Epithelial cell of umbilical artery (primary cell): ENCODE measurements around the gene IFIT2. TPM values are rescaled to one million over a fixed set of nuclear protein-coding genes. Genes with fewer than 3 reads are reported as not detected.

Experiments
- total RNA-seq: library from RNA; depleted of rRNA; stranded (reverse); fragments of >200 nt; gene quantifications from 2 replicates; pipeline ENCODE4 v1.2.3, GENCODE V29; 2014

The IFIT2 gene, protein sequence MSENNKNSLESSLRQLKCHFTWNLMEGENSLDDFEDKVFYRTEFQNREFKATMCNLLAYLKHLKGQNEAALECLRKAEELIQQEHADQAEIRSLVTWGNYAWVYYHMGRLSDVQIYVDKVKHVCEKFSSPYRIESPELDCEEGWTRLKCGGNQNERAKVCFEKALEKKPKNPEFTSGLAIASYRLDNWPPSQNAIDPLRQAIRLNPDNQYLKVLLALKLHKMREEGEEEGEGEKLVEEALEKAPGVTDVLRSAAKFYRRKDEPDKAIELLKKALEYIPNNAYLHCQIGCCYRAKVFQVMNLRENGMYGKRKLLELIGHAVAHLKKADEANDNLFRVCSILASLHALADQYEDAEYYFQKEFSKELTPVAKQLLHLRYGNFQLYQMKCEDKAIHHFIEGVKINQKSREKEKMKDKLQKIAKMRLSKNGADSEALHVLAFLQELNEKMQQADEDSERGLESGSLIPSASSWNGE
- 0.97 and 15.2 TPM in 2 replicates for total RNA-seq

DNA sequence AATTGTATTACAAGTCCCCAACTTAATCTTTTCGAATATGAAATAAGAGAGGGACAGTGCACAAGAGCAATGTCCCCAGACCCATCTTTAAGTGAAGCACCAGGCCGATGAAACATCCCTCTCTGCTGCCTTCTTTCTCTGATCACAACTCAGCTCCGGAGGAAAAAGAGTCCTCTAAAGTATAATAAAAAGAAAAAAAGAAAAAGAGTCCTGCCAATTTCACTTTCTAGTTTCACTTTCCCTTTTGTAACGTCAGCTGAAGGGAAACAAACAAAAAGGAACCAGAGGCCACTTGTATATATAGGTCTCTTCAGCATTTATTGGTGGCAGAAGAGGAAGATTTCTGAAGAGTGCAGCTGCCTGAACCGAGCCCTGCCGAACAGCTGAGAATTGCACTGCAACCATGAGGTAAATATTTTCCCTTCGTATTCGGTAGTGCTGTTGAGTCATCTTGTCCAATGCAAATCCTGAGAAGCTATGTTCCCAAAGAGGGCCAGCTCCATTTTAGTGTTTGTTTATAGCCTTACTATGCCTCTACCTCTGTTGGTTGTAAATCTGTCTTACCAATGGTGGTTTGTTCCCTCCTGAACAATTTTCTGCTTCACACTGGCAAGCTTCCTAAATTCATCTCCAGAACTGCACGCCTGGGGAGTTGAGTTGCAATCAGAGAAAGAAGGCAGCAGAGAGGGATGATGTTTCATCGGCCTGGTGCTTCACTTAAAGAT is at the start of gene IFIT2:
IFIT2 (plus strand) TSS at position 326 of the 725 bp plus-strand sequence; CDS start at position 404, 78 bp downstream.

DNA sequence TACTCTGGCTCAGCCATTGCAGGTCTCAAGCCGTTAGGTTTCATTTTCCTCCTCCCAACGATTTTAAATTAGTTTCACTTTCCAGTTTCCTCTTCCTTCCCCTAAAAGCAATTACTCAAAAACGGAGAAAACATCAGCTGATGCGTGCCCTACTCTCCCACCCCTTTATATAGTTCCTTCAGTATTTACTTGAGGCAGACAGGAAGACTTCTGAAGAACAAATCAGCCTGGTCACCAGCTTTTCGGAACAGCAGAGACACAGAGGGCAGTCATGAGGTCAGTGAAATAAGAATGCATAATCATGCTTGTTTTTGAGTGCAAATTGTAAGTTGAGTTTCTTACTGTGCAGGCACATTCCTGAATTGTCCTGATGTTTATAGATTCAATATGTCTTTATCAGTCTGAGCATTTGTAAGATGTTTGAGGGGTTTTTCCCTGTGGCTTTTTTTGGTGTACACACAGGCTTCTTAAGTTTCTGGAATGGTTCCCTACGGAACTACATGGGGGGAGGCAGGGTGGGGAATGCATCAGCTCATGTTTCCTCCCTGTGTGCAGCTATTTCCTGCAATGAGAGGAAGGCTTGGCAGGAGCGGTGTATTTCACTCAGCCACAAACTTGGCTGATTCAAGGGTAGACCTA is 26.1 kb downstream of the IFIT2 start, which contains the start of gene IFIT3:
IFIT3 (plus strand) TSS at position 195 of the 639 bp plus-strand sequence; CDS start at position 272, 77 bp downstream.

Other genes with a start within 250 kb of the IFIT2 start
- not detected in 2 replicates for gene CH25H, start 94.7 kb upstream of the IFIT2 start, total RNA-seq
- gene LIPA, start 50.3 kb upstream of the IFIT2 start, total RNA-seq = 22.7 and 66.4 TPM in 2 replicates
- 5.8 and 100 TPM in 2 replicates for gene IFIT3, start 26.0 kb downstream of the IFIT2 start, total RNA-seq
- not detected in 2 replicates for gene IFIT1B, start 76.0 kb downstream of the IFIT2 start, total RNA-seq
- 6.5 and 164 TPM in 2 replicates for gene IFIT1, start 90.6 kb downstream of the IFIT2 start, total RNA-seq
- gene IFIT5, start 112.5 kb downstream of the IFIT2 start, total RNA-seq = 9.4 and 67.9 TPM in 2 replicates
- not detected in 2 replicates for gene SLC16A12, start 233.5 kb downstream of the IFIT2 start, total RNA-seq